NCI-H748 (cell line): Measurements from ENCODE around the gene NRG3.

ENCODE experiments used
- DNase-seq: peaks from one replicate; lab custom pipeline; 2025; ENCODE audit not compliant: unreplicated experiment; lab: John Stamatoyannopoulos, UW

NRG3 gene

DNA sequence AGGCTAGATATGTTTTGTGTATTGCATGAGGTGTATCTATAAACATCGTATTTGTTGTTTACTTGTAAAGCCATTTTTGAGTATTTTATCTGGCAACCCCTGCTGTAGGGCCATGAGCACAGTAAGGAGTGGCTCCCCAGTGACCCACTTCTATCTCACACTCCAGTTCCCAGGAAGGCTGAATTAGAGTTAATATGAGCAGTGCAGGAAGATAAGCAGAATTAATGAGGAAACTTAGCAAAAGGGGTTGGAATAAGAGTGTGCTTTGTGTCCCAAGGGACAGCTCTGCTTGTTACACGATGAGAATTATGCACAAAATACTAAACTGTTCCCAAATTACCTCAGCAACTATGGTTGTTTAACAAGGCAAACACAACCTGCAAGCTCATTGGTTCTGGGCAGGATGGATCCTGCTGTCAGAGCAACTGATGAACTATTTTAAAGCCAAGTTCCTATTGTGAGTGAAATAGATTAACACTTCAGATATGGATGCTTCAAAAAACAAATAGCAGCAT lies 1005.8 kb downstream of the NRG3 start:
- peak; percentile 30 for DNase-seq

DNA sequence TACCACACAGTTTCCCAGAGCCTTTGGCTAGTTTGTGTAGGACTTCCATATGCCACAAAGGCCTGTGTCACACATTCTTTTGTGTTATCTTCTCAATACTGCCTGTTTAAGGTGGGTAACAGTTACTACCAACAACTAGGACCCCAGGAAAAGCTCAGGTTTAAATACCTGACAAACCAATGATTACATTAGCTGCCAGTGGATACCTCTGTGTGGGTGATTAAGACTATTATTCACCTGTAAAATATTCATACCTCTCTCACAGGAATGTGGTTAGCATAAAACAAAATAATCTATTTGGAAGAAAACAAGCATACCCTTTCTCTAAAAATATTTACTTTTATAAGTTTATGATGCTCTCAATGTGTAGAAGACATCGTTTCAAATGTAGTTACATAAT lies 1007.7 kb downstream of the NRG3 start:
- no peak for DNase-seq

DNA sequence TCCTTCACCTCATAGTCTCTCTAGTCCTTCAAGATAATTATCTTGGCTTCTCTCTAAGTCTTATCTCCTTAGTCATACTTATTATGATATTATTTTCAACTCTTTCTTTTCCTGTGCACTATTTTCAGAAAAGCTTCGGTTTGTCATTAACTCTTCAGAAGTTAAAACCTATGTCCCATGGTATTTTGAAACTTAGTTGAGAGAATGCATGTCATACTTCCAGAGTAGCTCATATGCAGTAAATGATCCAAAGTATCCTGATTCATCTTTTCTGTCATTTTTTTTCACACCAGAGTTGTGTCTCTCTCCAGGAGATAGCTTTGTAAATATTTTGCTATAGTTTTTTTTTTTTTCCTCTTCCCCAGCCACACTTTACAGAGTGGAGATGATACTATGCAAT lies 1008.6 kb downstream of the NRG3 start:
- no peak for DNase-seq

DNA sequence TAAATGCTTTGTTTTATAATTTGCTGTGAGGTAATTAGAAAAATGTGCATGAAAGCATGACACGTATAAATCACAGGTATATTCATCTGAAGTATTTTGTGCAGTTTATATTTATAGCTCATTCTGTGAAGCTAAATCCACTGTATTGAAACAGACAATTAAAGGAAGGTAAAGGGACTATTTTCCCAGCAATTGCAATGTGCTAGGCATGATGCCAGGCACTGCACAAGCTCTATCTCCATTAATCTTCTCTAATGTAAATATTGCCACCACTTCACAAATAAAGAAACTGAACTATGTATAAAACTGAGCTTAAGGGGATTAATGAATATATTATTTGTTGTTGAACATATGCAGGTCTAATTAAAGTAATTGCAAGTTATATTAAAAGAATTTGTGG lies 1012.5 kb downstream of the NRG3 start:
- peak; percentile 75 for DNase-seq

DNA sequence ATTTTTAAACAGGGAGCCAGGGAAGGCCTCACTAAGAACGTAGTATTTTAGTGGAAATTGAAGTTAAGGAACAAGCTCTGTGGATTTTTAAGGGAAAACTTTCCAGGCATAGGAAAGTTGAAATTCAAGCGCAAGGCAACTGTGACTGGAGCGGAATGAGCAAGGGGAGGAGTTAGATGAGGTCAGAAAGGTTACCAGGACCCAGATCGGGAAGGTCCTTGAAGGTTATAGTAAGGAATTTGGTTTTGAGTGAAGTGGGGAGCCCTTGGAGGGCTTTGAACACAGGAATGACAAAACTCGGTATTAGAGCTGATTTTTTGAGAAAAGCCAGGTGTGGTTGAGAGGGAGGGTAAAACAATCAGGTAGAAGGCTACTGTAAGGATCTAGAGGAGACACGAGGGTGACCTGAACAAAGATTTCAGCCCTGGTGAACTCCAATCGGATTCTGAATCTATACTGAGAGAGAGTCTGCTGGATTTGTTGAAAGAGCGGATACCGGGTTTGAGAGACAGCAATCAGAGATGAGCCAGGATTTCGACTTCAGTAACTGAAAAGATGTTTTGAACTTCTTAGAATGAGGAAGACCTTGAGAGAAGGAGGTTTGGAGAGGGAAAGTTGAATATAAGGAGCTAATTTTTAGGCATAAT lies 1013.9 kb downstream of the NRG3 start:
- no peak for DNase-seq

DNA sequence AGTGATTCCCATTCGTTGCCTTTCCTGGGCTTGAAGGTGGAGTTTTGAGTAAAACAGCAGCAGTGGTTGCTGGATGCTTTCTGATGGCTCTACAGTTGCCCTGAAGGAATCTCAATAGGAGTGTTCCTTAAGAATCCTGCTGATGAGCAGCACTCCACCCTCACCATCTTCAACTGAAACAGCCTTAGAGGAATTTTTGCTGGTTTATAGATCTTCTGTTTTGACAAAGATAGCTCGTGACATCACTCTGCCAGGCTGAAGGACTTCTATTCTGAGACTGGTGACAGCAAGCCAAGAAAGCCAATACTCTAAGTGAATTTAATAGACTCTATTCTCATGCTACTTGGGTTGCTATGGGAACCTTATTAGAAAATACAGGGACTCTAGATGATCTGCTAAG lies 1014.7 kb downstream of the NRG3 start:
- DNase-seq, result peak; percentile 2

DNA sequence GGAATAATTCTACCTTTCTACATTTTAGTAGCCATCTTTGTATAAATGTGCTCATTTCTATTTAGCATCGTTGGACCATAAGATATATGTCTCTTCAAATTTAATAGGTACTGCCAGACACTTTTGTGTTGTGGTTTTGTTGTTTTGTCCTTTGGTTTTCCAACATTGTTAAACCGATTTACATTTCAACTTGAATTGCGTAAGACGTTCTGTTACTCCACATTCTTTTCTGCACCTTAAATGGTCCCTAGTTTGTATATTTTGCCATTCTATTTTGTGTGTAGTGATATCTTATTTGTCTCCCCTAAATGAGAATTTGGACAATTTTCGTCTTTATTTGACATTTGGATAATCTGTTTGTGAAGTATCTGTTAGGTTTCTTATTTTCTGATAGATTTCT lies 1015.6 kb downstream of the NRG3 start:
- no peak for DNase-seq

DNA sequence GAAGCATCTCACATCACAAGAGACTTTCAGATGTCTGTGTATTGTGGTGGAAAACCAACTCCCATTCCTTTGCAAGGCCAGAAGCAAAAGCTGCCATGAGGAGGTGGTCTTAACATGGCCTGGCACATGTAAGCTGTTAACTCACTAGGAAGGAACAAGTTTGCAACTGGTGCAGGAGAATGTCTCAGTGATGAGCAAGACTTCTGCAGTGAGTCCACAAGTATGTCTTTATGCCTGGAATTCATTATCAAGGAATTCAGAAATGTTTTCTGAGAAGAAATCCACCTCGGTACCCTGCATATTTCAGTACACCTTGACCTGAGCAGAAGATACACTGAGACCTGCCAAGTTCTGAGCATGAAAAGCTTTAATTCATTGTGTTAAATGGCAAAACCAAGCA lies 1033.1 kb downstream of the NRG3 start:
- no peak for DNase-seq

DNA sequence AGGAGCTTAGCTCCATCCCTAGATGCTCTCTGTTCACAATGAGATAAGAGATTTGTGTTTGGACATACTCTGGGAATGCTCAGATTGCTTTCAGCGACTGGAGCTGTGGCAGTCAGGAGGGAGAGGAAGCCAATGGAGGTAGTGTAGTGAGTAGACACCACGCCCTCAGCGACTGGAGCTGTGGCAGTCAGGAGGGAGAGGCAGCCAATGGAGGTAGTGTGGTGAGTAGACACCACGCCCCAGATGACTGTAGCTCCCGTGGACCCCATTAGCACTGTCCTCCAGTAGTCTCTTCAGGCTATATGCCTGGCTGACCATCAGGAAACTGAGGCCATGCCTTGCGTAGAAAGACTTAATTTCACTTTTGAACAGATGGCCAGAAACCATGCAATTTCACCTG lies 1033.8 kb downstream of the NRG3 start:
- DNase-seq, result peak; percentile 27

DNA sequence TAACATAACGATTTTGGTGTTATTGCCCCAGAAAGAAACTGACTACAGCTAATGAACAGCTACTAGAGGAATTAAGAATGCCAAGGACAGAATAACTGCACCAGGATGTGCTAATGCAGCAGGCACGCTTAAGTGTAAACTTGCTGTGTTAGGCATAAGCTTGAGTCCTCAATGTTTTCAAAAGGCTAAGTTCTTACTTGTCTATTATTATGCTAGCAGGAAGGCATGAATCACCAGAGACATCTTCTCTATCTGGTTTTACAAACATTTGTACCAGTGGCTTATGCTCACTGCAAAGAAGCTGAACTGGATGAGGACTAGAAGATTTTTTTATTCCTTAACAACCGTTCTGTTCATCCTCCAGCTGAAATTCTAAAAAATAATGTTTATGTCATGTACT lies 1035.3 kb downstream of the NRG3 start:
- DNase-seq, result no peak

DNA sequence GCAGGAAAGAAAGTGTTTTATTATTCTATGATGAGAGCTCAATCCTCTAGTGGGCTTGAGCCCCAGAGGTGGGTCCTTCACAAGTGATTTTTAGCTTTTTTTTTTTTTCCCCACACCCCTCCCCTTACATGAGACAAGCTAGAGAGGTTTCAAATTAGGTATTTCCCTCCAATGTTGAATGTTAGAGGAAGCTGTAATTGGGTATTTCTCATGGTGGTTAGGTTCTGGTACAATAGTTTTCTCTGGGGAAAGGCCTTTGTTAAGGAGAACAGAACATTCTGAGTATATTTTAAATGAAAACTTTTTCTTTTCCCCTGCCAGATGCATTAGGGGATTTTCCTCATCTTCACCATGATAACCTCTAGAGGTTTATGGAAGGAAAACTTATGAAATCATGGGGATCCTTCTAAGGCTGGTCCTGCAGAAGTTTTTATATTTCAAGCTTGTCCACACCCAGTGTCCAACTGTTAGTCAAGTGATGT lies 1039.7 kb downstream of the NRG3 start:
- no peak for DNase-seq

DNA sequence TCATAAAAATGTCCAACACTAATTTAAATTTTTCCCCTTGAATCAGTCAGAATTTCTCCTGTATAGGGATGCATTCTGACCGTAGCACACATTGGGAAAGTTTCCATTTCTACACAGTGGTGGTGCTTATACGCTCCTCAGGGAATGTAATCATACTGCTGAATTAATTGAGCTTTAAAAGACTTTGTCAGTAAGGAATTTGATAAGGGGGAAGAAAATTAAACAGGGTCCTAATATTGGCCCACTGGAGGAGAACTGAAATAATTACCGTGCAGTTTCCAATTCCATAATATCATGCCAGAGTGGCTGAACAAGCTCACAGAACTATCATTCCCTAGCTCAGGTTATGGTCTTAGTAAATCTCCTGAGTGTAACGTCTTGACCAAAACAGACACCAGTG lies 1041.9 kb downstream of the NRG3 start:
- DNase-seq, result no peak

DNA sequence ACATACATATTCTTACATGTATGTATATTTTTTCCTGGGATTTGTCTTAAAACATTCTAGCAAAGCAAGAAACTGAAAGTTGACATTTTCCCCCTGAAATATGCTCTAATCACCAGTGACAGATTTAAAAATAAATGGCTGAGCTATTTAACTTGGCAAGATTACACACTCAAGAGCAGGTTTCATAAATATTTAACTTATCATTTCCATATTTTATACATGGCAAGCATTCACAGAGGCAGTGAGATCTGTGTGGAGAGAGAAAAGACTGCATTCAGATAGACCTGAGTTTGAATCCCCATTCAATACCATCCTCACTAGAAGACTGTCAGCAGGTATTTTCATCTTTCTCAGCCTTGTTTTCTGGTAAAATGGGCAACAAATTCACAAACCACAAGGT lies 1043.0 kb downstream of the NRG3 start:
- DNase-seq, result no peak

DNA sequence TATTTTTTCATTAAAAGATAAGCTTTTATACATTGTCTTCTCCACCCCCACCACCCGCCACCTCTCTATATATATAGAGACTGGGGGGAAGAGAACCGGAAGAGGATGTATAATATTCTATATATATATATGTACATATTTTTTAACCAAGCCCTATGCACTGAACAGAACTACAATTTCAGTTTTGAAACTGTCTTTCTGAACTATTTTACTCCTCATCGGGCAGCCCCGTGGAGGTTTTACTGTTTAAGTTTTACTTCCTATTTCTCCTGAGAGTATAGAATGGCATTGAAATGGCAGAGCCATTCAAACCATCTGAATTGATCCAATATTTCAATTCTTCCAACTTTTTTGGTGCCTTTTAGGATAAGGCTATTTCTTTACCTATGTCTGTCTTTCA lies 1047.1 kb downstream of the NRG3 start:
- no peak for DNase-seq

DNA sequence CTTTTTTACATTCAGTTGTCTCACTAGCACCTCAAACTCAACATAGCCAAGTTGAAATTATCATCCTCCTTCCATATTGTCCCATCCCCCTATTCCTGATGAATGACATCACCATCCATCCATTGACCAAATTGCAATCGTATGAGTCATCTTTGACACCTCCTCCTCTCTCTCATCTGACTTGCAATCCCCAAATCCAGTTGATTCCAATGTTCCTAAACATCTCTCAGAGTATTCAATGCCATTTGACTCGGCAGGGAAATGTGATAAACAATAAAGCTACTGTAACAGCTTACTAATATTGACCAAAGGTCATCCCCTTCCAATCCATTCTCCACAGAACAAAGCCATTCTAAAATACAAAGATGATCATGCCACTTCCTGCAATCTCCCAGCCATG lies 1047.8 kb downstream of the NRG3 start:
- no peak for DNase-seq

DNA sequence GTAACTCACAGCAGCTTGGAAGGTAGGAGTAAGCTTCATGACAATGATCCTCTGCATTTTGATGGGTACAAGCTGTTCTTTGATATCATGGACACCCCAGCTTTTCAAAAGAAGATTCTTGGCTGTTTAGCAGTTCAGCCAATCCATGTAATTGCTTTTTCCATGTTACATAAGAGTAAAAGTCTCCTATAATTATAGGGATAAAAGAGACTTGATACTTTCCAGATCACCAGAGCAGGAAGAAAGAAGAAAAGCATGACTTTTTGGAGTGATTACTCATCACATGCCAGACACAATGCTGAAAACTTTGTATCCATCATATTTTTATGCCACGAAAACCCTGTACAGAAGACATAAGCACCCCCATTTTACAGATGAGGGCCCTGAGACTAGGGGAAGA lies 1049.7 kb downstream of the NRG3 start:
- DNase-seq, result no peak

DNA sequence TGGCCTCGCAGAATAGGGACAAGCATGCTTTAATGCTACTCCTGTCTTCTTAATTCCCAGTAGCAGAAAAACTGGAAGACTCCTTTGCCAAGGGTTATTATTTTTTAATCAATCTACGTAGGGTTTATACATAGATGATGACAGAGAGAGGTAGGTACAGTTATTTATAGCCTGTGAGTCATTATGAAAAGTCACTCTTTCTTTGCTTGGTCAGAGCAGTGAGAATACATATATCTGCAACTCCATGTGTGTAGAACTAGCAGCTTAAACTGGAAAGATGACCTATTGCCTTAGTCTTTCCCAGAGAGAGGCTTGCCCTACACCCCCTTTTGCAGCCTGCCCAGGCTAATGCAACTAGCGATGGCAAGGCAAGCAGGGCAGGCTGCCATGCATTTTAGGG lies 1050.6 kb downstream of the NRG3 start:
- no peak for DNase-seq

DNA sequence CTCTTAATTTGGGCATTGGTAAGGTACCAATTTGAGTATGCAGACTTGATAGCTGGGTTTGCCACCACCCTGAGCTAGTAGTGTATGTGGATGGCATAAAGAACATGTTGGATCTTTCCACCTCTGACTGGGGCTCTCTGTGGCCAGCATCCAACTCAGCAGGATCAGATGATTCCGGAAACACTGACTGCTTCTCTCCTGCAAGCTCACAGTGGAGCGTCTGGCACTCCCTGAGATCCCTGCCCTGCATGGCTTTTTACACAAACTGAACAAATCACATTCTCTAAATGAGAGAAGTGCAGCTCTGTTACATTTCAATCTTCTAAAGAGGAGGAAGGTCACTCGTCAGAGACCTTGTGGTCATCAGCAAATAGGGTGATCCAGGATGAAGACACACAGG lies 1057.5 kb downstream of the NRG3 start:
- no peak for DNase-seq

DNA sequence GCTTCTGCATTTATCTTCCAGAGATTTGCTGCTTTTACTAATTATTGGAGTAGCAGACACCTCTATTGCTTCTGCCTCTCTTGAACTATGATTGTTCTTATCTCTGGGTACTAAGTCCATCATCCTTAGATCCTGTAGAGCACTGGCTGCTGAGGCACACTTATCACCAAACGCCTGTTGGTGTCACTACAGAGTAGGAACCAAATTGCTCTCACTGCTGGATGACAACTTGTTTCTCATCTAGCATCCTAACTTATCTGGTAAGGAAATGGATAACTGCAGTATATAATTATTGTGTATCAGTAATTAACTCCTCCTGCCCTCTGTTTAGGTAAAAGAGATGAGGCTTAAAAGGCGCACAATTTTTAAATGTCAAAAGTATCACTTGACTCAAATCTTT lies 1059.4 kb downstream of the NRG3 start:
- DNase-seq, result no peak

DNA sequence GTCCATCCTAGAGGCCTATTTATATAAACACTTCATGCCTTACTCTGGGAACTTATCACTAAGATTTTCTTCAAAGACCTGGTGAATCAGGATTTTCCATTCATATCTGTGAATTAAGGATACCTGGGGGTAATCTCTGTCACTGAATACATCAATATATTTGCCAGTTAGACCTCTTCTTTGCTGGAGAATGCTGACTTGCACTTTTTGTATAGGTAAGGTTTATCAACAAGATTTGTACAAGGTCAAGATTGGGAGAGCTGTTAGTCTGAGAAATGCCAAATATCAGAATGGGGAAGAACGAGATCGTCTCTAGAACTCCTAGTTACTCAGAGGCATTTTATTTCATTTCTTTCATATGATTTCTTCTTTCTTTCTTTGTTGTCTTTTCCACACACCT lies 1060.0 kb downstream of the NRG3 start:
- no peak for DNase-seq

DNA sequence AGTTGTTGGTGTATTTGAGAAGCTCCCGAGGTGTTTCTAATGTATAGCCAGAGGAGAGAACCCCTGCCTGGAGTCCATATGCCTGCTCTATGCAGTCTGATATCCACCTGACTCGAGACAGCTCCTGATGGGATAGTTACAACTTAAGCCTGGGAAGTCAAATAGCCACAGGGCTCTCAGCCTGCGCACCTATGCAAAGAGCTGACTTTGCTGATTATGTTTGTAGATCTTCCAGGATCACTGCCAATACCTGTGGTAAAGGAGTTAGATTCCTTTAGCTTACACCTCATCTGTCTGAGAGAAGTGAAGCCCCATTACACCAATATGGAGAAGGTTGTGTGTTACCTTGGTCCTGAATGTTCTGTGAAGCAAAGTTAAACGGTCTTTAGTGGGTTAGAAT lies 1063.3 kb downstream of the NRG3 start:
- no peak for DNase-seq

DNA sequence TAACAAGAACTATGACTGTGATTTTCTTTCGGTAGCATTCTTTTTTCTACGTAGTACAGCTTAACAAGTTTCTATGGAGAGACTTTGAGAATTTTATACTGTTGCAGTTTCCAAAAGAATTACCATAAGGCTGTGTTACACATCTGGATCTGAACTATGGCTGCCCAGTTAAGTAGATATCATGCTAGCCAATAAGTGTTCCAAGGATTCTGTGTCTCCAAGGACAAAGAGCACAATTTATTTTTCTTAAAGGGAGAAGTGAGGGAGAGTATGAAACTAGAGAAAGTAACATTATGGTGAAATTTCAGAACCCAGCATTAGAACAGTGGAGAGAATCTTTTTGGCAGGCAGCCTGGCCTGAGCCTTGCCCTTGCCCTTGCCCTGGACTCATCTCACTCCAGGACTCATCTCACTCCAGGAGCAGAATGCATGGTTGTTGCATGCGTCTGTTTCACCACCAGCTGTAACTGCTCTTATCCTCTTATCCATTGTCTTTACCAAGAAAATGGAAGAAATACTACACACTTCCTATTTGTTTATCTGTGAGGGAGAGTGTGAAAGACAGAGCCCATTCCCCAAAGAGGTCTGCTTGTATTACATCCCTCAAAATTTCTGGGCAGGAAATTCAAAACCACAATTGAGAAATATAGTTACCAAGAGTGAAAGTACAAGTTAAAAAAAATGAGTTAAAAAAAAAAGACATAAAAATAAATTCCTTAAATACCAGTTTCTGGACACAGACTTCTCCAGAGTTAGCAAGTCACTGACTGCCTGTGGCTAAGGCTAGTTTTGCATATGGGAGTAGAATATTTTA lies 1067.5 kb downstream of the NRG3 start:
- DNase-seq, result no peak

DNA sequence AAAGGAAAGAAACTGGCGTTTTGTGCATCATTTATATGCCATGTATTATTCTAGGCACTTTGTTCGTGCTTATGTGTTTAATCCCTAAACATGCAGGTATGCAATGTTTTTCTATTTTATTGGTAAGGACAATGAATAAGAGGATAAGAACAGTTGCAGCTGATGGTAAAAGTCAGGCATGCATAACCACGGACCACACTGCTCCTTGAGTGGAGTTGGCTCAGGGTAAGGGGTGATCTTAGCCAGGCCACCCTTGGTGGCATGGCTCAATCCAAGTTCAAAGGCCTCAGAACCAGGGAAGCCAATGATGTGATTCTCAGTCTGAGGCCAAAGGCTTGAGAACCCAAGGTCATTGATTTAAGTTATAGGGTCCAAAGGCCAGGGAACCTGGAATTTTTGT lies 1068.1 kb downstream of the NRG3 start:
- DNase-seq, result no peak
